CD14-positive monocyte (primary cell): ENCODE data around the gene TUBA4A. TPM values are rescaled to one million over a fixed set of nuclear protein-coding genes. Genes with fewer than 3 reads are reported as not detected.
A peak's percentile ranks its signal among the peaks of the same experiment; 100 is the strongest.
"Not testable (repeated sequence)": the region's sequence is repeated elsewhere in the genome, so short reads cannot be mapped to it uniquely, and the experiment has no call there.

Experiments
- DNase-seq, 3 donors: peaks; one replicate each; pipeline ENCODE4 v3.0.0-alpha.2; 2011 to 2022
- H2AFZ ChIP-seq: 2 replicates; pipeline ENCODE4 v1.6.0; 2012; ENCODE audit warnings: mild to moderate bottlenecking, low read depth, low read length, inconsistent platforms; ENCODE audit not compliant: insufficient read depth, poor library complexity, severe bottlenecking
- H3K27ac ChIP-seq, 2 donors: 1 replicate in 1 of 2; 2 replicates in 1 of 2; pipeline ENCODE4 v1.5.1; 2012 to 2013; ENCODE audit warnings: low read length in 2 of 2, control low read depth in 1 of 2, inconsistent platforms in 1 of 2, low read depth in 1 of 2, mild to moderate bottlenecking in 1 of 2
- H3K27me3 ChIP-seq, 2 donors: one replicate each; pipeline versions ENCODE4 v1.6.0 to v1.6.1; 2011 to 2013; ENCODE audit warnings: low read length in 2 of 2; ENCODE audit not compliant: control insufficient read depth in 2 of 2, insufficient read depth in 2 of 2
- H3K36me3 ChIP-seq, 2 donors: replicated peaks in 1 of 2; 1 replicate in 1 of 2; 2 replicates in 1 of 2; pipeline versions ENCODE4 v1.5.1 to v1.6.1; 2012 to 2013; ENCODE audit warnings: low read length in 2 of 2, control low read depth in 1 of 2, inconsistent platforms in 1 of 2, mild to moderate bottlenecking in 1 of 2; ENCODE audit not compliant: insufficient read depth in 2 of 2, control insufficient read depth in 1 of 2
- H3K4me1 ChIP-seq, 2 donors: 1 replicate in 1 of 2; 2 replicates in 1 of 2; pipeline versions ENCODE4 v1.5.1 to v1.6.1; 2012 to 2013; ENCODE audit warnings: low read length in 2 of 2, control low read depth in 1 of 2, inconsistent platforms in 1 of 2, mild to moderate bottlenecking in 1 of 2, moderate library complexity in 1 of 2; ENCODE audit not compliant: insufficient read depth in 2 of 2, control insufficient read depth in 1 of 2
- H3K4me2 ChIP-seq: replicated peaks from 2 replicates; pipeline ENCODE3; 2012; ENCODE audit warnings: low read length, moderate library complexity, mild to moderate bottlenecking; ENCODE audit not compliant: poor library complexity, severe bottlenecking; ENCODE audit errors: extremely low read depth
- H3K4me3 ChIP-seq, 3 experiments: fragments of 200-600 bp in 1 of 3; sonication (generic) in 1 of 3; replicated peaks in 1 of 3; 1 replicate in 2 of 3; 2 replicates in 1 of 3; pipeline ENCODE4 v1.5.1; 2011 to 2013; ENCODE audit warnings: low read length in 3 of 3, mild to moderate bottlenecking in 3 of 3, control low read depth in 2 of 3, low read depth in 2 of 3, inconsistent platforms in 1 of 3, moderate library complexity in 1 of 3
- H3K79me2 ChIP-seq: 2 replicates; pipeline ENCODE4 v1.6.0; 2012; ENCODE audit warnings: mild to moderate bottlenecking, control low read depth, inconsistent platforms, low read length, moderate library complexity; ENCODE audit not compliant: insufficient read depth
- H3K9ac ChIP-seq: 2 replicates; pipeline ENCODE4 v1.6.0; 2017; ENCODE audit warnings: low read length, mild to moderate bottlenecking; ENCODE audit not compliant: insufficient read depth, poor library complexity, severe bottlenecking
- H3K9me3 ChIP-seq, 2 donors: replicated peaks in 1 of 2; 1 replicate in 1 of 2; 2 replicates in 1 of 2; pipeline versions ENCODE4 v1.5.1 to v1.6.1; 2012 to 2013; ENCODE audit warnings: low read length in 2 of 2, control low read depth in 1 of 2; ENCODE audit not compliant: control insufficient read depth in 1 of 2, insufficient read depth in 1 of 2
- H4K20me1 ChIP-seq: 2 replicates; pipeline ENCODE4 v1.6.0; 2012; ENCODE audit warnings: mild to moderate bottlenecking, low read length, control low read depth, moderate library complexity; ENCODE audit not compliant: insufficient read depth
- H3K27ac Mint-ChIP-seq, 7 donors: one replicate each; pipeline ENCODE4 v1.8.0; 2020; ENCODE audit warnings: mild to moderate bottlenecking in 7 of 7, mixed read lengths in 7 of 7, moderate library complexity in 6 of 7, inconsistent platforms in 2 of 7
- H3K27me3 Mint-ChIP-seq, 3 donors: one replicate each; pipeline ENCODE4 v1.8.0; 2021 to 2022; ENCODE audit warnings: low read depth in 3 of 3, mild to moderate bottlenecking in 3 of 3, mixed read lengths in 3 of 3, moderate library complexity in 3 of 3, inconsistent platforms in 1 of 3
- H3K36me3 Mint-ChIP-seq, 2 donors: one replicate each; pipeline ENCODE4 v1.8.0; 2020; ENCODE audit warnings: mixed read lengths in 2 of 2, inconsistent platforms in 1 of 2, mild to moderate bottlenecking in 1 of 2
- H3K4me1 Mint-ChIP-seq: one replicate; pipeline ENCODE4 v1.8.0; 2020; ENCODE audit warnings: mild to moderate bottlenecking, mixed read lengths
- H3K4me3 Mint-ChIP-seq, 2 donors: one replicate each; pipeline ENCODE4 v1.8.0; 2020; ENCODE audit warnings: mild to moderate bottlenecking in 2 of 2, mixed read lengths in 2 of 2, moderate library complexity in 1 of 2
- H3K9me3 Mint-ChIP-seq, 7 donors: one replicate each; pipeline ENCODE4 v1.8.0; 2020 to 2022; ENCODE audit warnings: mixed read lengths in 7 of 7, mild to moderate bottlenecking in 6 of 7, moderate library complexity in 6 of 7, inconsistent platforms in 2 of 7
- WGBS: methylation state at CpG from one replicate; pipeline ENCODE4 v1.1.5; 2013; ENCODE audit warnings: missing lambda C conversion rate; ENCODE audit not compliant: insufficient coverage; 5-methylcytosine and 5-hydroxymethylcytosine counted together
- intact Hi-C, 2 donors: fragments of 100-400 bp; cut with micrococcal nuclease; formaldehyde crosslinking; loops; one replicate each; pipeline versions ENCODE4 v1.15.0 to v1.15.1; 2023
- polyA plus RNA-seq, 3 donors: library from polyadenylated mRNA; depleted of rRNA in 1 of 3; unstranded in 2 of 3; stranded (reverse) in 1 of 3; fragments of 300-500 nt in 2 of 3; fragments of >200 nt in 1 of 3; fragmentation: Illumina TruSeq in 2 of 3; gene quantifications; 1 replicate in 2 of 3; 2 replicates in 1 of 3; pipeline ENCODE4 v1.2.3, GENCODE V29; 2012 to 2021
- TF ChIP-seq, protein P1 (sequence below): fragments of 200-600 bp; IDR thresholded peaks from one replicate; pipeline ENCODE4 v1.8.0; 2022; ENCODE audit warnings: antibody characterized with exemption, mild to moderate bottlenecking

TUBA4A gene
- polyA plus RNA-seq, 3 donors: 72.7 to 452 (median 81.9) TPM

DNA sequence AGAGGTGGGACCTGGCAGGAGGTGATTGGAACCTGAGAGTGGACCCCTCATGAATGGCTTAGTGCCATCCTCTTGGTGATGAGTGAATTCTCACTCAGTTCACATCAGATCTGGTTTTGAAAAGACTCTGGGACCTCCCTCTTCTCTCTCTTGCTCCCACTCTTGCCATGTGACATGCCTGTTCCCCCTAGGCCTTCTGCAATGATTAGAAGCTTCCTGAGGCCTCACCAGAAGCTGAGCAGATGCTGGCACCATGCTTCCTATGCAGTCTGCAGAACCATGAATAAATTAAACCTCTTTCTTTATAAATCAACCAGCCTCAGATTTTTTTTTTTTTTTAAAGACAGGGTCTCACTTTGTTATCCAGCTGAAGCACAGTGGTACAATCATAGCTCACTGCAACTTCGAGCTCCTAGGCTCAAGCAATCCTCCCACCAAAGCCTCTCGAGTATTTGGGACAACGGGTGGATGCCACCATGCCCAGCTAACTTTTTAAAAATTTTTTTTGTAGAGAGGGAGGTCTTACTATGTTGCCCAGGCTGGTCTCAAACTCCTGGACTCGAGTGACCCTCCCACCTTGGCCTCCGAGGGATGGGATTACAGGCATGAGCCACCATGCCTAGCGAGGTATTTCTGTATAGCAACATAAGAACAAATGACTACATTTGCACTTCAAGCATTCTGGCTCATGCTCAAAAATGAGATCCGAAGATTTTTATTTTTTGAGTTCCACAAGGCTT is 49.1 kb downstream of the TUBA4A start:
- peaks cover 16 to 20% of the 10 kb centered on the region in 2 donors for H3K36me3 ChIP-seq
- intact Hi-C loops: no loop called here
- H3K4me3 ChIP-seq: no peak overlapping the region
- H3K4me2 ChIP-seq: no peak overlapping the region
- peaks cover 26% of the 10 kb centered on the region for H3K4me1 Mint-ChIP-seq
- WGBS: 86% methylated on average over 1 of the region's 7 CpGs
- H3K79me2 ChIP-seq: no peaks in the 10 kb centered on the region
- H3K4me1 ChIP-seq: peaks cover 17 to 21% of the 10 kb centered on the region in 2 donors
- H3K9ac ChIP-seq: no peak overlapping the region
- H3K27me3 ChIP-seq: no peaks in the 10 kb centered on the region
- peaks cover 10% of the 10 kb centered on the region for H4K20me1 ChIP-seq
- peaks cover 2 to 8% (median 4%) of the 10 kb centered on the region in 7 donors for H3K9me3 Mint-ChIP-seq
- peaks cover 2 to 6% (median 3%) of the 10 kb centered on the region in 3 donors for H3K27me3 Mint-ChIP-seq
- no peak for DNase-seq
- peak overlapping the region in 1 of 7 donors; percentile 54 for H3K27ac Mint-ChIP-seq
- no peak overlapping the region for H3K27ac ChIP-seq
- TF ChIP-seq, protein P1, sequence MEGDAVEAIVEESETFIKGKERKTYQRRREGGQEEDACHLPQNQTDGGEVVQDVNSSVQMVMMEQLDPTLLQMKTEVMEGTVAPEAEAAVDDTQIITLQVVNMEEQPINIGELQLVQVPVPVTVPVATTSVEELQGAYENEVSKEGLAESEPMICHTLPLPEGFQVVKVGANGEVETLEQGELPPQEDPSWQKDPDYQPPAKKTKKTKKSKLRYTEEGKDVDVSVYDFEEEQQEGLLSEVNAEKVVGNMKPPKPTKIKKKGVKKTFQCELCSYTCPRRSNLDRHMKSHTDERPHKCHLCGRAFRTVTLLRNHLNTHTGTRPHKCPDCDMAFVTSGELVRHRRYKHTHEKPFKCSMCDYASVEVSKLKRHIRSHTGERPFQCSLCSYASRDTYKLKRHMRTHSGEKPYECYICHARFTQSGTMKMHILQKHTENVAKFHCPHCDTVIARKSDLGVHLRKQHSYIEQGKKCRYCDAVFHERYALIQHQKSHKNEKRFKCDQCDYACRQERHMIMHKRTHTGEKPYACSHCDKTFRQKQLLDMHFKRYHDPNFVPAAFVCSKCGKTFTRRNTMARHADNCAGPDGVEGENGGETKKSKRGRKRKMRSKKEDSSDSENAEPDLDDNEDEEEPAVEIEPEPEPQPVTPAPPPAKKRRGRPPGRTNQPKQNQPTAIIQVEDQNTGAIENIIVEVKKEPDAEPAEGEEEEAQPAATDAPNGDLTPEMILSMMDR: no peak
- peaks cover 0 to 4% of the 10 kb centered on the region in 2 donors for H3K9me3 ChIP-seq
- peaks cover 20 to 21% of the 10 kb centered on the region in 2 donors for H3K36me3 Mint-ChIP-seq
- no peak overlapping the region for H2AFZ ChIP-seq
- no peak overlapping the region for H3K4me3 Mint-ChIP-seq

DNA sequence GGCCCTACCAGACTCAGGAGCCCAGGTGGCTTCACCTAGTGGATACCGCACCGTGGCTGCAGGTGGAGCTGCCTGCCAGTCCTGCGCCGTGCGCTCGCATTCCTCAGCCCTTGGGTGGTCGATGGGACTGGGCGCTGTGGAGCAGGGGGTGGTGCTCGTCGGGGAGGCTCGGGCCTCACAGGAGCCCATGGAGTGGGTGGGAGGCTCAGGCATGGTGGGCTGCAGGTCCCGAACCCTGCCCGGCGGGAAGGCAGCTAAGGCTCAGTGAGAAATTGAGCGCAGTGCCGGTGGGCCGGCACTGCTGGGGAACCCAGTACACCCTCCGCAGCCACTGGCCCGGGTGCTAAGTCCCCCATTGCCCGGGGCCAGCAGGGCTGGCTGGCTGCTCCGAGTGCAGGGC is 52.4 kb downstream of the TUBA4A start:
- H3K36me3 Mint-ChIP-seq, DNase-seq, H3K4me2 ChIP-seq, H3K79me2 ChIP-seq, H3K4me3 ChIP-seq, H3K9me3 ChIP-seq, H3K4me3 Mint-ChIP-seq, H3K27ac ChIP-seq, H3K36me3 ChIP-seq, H4K20me1 ChIP-seq, H2AFZ ChIP-seq, H3K9ac ChIP-seq, H3K27me3 ChIP-seq, H3K27ac Mint-ChIP-seq, intact Hi-C loops, H3K9me3 Mint-ChIP-seq, H3K4me1 ChIP-seq, H3K4me1 Mint-ChIP-seq: not testable (repeated sequence)
- WGBS: 86% methylated on average over 7 of the region's 21 CpGs
- H3K27me3 Mint-ChIP-seq: peaks cover 3 to 14% (median 14%) of the 10 kb centered on the region in 3 donors

DNA sequence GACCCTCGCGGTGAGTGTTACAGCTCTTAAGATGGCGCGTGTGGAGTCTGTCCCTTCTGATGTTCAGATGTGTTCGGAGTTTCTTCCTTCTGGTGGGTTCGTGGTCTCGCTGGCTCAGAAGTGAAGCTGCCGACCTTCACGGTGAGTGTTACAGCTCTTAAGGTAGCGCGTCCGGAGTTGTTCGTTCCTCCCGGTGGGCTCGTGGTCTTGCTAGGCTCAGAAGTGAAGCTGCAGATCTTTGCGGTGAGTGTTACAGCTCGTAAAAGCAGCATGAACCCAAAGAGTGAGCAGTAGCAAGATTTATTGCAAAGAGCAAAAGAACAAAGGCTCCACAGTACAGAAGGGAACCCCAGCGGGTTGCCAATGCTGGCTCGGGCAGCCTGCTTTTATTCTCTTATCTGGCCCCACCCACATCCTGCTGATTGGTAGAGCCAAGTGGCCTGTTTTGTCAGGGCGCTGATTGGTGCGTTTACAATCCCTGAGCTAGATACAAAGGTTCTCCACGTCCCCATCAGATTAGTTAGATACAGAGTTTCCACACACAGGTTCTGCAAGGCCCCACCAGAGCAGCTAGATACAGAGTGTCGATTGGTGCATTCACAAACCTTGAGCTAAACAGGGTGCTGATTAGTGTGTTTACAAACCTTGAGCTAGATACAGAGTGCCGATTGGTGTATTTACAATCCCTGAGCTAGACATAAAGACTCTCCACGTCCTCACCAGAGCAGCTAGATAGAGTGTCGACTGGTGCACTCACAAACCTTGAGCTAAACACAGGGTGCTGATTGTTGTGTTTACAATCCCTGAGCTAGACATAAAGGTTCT is 53.0 kb downstream of the TUBA4A start:
- H3K4me2 ChIP-seq, H2AFZ ChIP-seq, intact Hi-C loops, H3K4me1 ChIP-seq, H3K36me3 ChIP-seq, H3K27me3 ChIP-seq, H3K79me2 ChIP-seq, H4K20me1 ChIP-seq, H3K27ac ChIP-seq, H3K4me3 ChIP-seq, H3K9ac ChIP-seq, H3K36me3 Mint-ChIP-seq, H3K4me3 Mint-ChIP-seq, H3K4me1 Mint-ChIP-seq, H3K9me3 ChIP-seq, H3K9me3 Mint-ChIP-seq, DNase-seq: not testable (repeated sequence)
- H3K27ac Mint-ChIP-seq: peak overlapping the region in 1 of 7 donors; percentile 37
- H3K27me3 Mint-ChIP-seq: peaks cover 3 to 17% (median 16%) of the 10 kb centered on the region in 3 donors
- 78% methylated on average over 17 of the region's 26 CpGs for WGBS
